ENCODE measurements around the gene NCOA5.
"Not testable (repeated sequence)": the region's sequence is repeated elsewhere in the genome, so short reads cannot be mapped to it uniquely, and the experiment has no call there.

Gene NCOA5

GRCh38 chr20:46119547-46119946 is 29.8 kb upstream of the NCOA5 start:
- DNase-seq, result no peak

GRCh38 chr20:46119028-46119546 is 29.3 kb upstream of the NCOA5 start:
- DNase-seq, result no peak

- DNase-seq, result no peak
Measured at GRCh38 chr20:46118481-46119020, 28.8 kb upstream of the NCOA5 start.

GRCh38 chr20:46117704-46118467 is 28.1 kb upstream of the NCOA5 start, which contains the start of gene CD40:
Gene CD40 (plus strand): TSS chr20:46118314. CDS start chr20:46118344, 30 bp downstream.
- no peak for DNase-seq

- DNase-seq, result no peak
Measured at GRCh38 chr20:46114449-46114848, 24.7 kb upstream of the NCOA5 start.

GRCh38 chr20:46113113-46113470 is 23.3 kb upstream of the NCOA5 start:
- no peak for DNase-seq

- DNase-seq, result no peak
Measured at GRCh38 chr20:46112430-46113112, 22.8 kb upstream of the NCOA5 start.

GRCh38 chr20:46111836-46112212 is 22.1 kb upstream of the NCOA5 start:
- no peak for DNase-seq

- no peak for DNase-seq
Measured at GRCh38 chr20:46111028-46111835, 21.5 kb upstream of the NCOA5 start.

- DNase-seq, result no peak
Measured at GRCh38 chr20:46108976-46109375, 19.2 kb upstream of the NCOA5 start.

GRCh38 chr20:46108435-46108841 is 18.7 kb upstream of the NCOA5 start:
- DNase-seq, result no peak

GRCh38 chr20:46107061-46107460 is 17.3 kb upstream of the NCOA5 start:
- no peak for DNase-seq

GRCh38 chr20:46104262-46104661 is 14.5 kb upstream of the NCOA5 start:
- DNase-seq, result no peak

GRCh38 chr20:46102940-46103339 is 13.2 kb upstream of the NCOA5 start:
- DNase-seq, result no peak

- no peak for DNase-seq
Measured at GRCh38 chr20:46101957-46102356, 12.2 kb upstream of the NCOA5 start.

GRCh38 chr20:46100988-46101387 is 11.2 kb upstream of the NCOA5 start:
- DNase-seq, result no peak

GRCh38 chr20:46100444-46100843 is 10.7 kb upstream of the NCOA5 start:
- DNase-seq, result not testable (repeated sequence)

GRCh38 chr20:46099491-46100287 is 9.9 kb upstream of the NCOA5 start:
- DNase-seq, result no peak

GRCh38 chr20:46093531-46093930 is 3.8 kb upstream of the NCOA5 start:
- DNase-seq, result no peak

- not testable (repeated sequence) for DNase-seq
Measured at GRCh38 chr20:46091622-46092535, 2.1 kb upstream of the NCOA5 start.

GRCh38 chr20:46089167-46089416 is 670 bp downstream of the NCOA5 start:
- peak; percentile 35 for DNase-seq
